Measurements from ENCODE around the gene ALG9.
"Not testable (repeated sequence)": the region's sequence is repeated elsewhere in the genome, so short reads cannot be mapped to it uniquely, and the experiment has no call there.

Gene ALG9, protein sequence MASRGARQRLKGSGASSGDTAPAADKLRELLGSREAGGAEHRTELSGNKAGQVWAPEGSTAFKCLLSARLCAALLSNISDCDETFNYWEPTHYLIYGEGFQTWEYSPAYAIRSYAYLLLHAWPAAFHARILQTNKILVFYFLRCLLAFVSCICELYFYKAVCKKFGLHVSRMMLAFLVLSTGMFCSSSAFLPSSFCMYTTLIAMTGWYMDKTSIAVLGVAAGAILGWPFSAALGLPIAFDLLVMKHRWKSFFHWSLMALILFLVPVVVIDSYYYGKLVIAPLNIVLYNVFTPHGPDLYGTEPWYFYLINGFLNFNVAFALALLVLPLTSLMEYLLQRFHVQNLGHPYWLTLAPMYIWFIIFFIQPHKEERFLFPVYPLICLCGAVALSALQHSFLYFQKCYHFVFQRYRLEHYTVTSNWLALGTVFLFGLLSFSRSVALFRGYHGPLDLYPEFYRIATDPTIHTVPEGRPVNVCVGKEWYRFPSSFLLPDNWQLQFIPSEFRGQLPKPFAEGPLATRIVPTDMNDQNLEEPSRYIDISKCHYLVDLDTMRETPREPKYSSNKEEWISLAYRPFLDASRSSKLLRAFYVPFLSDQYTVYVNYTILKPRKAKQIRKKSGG

DNA sequence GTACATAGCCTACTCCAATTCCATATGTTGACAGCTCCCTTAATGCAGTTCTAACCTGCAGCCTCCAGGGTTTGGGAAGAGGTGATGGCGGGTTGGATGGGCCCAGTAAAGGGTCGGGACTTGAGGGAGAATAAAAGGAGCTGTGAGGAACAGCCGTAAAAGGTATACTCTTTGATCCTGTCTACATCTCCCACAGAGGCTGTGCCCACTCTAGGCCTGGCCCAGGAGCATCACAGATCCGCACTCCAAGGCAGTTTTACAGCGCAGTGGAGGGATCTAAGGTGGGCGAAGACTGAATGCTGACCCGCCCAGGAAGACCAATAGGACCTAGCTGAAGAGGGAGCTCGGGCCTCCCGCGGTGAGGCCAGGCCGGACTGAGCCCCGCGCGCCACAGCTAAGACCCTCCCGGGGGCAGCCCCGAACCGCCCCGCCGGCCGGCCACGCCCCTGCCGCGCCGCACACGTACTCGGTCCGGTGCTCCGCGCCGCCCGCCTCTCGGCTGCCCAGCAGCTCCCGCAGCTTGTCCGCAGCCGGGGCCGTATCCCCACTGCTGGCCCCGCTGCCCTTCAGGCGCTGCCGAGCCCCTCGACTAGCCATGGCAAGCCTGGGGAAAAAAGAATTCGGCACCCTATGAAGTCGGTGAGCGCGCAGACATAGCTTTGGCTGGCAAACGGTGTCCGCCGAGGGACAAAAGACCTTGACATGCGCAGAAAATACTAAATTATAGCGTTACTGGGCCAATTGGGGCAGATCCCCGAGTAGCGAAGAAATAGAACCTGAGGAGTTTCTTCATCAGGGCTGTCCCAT, at the start of gene ALG9:
ALG9 (minus strand) TSS at position 696 of the 807 bp plus-strand sequence; CDS start at position 597, 99 bp downstream.
- peak; percentile 79 for DNase-seq

DNA sequence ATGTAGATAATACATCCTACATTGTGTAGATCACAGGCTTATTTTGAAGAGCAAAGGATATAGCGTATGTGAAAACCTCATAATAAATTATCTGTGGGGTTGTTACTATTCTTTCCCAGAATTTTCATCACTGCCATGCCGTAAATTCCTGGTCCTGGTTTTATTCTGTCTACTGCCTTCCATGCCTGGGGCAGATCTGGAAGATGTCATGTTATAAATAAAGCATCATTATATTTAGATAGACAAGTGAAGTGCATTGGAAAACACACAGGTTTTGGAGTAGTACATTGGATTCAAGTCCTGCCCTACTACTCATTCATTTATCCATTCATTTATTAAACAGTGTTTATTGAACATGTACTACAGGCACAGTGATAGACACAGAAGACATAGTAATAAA, 49.5 kb upstream of the ALG9 start:
- DNase-seq, result no peak

GRCh38 chr11:111918390-111919256, 47.2 kb upstream of the ALG9 start, which contains the start of gene C11orf52:
TSS of gene C11orf52 (plus strand) at chr11:111918913. CDS start at chr11:111918973, 60 bp downstream.
- peak; percentile 94 for DNase-seq

GRCh38 chr11:111917788-111918187, 46.4 kb upstream of the ALG9 start:
- no peak for DNase-seq

DNA sequence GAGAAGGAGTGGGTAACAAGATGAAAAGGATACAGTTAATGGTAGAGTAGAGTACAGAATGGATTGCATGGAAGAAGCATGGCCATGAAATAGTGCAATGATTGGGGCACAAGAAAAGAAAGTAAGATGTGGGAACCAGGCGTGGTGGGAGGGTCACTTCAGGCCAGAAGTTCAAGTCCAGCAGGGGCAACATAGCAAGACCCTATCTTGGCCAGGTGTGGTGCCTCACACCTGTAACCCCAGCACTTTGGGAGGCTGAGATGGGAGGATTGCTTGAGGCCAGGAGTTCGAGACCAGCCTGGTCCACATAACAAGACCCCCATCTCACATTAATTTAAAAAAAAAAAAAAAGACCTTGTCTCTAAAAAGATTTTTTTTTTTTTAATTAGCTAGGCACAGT, 45.9 kb upstream of the ALG9 start:
- DNase-seq, result no peak

DNA sequence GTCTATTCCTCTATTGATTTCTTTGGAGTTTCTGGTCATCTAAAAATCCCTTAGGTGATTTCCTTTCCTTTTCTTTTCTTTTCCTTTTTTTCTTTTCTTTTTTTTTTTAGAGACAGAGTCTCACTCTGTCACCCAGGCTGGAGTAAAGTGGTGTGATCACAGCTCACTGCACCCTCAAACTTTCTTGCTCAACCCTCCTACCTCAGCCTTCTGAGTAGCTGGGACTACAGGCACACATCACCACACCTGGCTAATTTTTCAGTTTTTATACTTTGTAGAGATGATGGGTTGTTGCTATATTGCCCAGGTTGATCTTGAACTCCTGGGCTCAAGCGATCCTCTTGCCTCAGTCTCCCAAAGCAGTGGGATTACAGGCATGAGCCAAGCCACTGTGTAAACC, 45.4 kb upstream of the ALG9 start:
- no peak for DNase-seq

GRCh38 chr11:111913997-111914396, 42.6 kb upstream of the ALG9 start:
- peak; percentile 22 for DNase-seq

DNA sequence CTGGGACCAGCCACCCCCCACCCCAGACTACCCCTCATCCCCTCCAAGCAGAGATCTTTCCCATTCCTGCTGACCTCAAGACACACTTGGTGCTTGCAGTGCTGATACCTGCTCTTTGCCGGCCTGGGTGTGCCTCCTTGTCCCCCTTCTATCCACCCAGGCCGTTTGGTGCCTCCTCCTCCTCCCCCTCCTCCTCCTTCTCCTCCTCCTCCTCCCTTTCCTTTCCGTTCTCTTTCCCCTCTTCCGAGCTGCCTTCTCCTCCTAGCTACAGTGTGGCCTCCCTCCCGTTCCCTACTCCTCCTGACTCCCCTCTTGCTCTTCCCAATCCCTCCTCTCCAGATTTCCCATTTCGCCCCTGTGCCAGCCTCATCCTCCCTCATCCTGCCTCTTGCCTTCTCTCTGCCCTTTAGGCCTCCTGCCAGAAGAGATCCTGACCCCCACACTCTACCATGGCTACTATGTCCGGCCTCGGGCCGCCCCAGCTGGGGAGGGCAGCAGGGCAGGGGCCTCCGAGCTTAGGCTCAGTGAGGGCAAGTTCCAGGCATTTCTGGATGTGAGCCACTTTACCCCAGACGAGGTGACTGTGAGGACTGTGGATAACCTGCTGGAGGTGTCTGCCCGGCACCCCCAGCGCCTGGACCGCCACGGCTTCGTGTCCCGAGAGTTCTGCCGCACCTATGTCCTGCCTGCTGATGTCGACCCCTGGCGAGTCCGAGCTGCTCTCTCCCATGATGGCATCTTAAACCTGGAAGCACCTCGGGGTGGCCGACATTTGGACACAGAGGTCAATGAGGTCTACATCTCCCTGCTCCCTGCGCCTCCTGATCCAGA, 41.9 kb upstream of the ALG9 start:
- DNase-seq, result no peak

DNA sequence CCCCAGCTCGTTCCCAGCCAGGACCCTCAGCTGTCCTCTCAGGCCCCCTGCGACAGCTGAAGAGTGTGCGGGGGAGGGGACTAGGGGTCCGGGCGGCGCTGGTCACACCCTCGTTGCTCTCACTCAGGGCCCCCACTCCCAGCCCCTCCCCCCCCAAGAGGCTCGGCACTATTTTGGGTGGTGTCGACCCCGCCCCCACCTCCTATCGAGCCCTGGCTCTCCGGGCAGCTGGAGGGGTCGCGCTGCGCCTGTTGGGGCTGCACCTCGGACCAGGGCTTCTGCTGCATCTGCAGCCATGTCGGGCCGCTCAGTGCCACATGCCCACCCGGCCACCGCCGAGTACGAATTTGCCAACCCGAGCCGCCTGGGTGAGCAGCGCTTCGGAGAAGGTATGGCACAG, 41.2 kb upstream of the ALG9 start, which contains the start of gene HSPB2:
HSPB2 (plus strand) TSS at position 200 of the 400 bp plus-strand sequence; CDS start at position 296, 96 bp downstream.
- DNase-seq, result no peak

- no peak for DNase-seq
Measured at GRCh38 chr11:111911563-111912401, 40.4 kb upstream of the ALG9 start, which contains the start of gene CRYAB. TSS of gene CRYAB (minus strand) at chr11:111911770. CDS start at chr11:111911724, 46 bp downstream.

GRCh38 chr11:111910676-111911562, 39.5 kb upstream of the ALG9 start:
- DNase-seq, result no peak

- no peak for DNase-seq
Measured at GRCh38 chr11:111909378-111909777, 38.0 kb upstream of the ALG9 start.

DNA sequence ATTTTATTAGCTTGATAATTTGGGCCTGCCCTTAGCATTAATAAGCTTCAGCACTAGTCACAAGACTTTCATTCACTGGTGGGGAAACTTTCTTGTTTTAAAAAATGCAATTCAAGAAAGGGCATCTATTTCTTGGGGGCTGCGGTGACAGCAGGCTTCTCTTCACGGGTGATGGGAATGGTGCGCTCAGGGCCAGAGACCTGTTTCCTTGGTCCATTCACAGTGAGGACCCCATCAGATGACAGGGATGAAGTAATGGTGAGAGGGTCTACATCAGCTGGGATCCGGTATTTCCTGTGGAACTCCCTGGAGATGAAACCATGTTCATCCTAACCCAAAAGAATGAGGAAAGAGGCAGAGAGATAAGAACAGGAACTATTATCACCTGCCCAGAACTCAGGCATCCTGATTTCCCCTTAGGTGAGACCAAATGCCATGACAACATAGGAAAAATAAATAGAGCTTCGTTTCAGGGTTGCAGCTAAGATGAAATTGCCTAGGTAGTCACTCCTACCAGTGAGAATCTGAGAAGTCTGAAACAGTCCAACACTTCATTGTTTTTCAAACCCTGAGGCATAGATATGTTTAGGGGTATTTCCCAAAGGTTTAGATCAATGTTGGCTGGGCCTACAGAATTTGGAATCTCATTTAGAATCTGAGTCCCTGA, 37.4 kb upstream of the ALG9 start:
- no peak for DNase-seq

DNA sequence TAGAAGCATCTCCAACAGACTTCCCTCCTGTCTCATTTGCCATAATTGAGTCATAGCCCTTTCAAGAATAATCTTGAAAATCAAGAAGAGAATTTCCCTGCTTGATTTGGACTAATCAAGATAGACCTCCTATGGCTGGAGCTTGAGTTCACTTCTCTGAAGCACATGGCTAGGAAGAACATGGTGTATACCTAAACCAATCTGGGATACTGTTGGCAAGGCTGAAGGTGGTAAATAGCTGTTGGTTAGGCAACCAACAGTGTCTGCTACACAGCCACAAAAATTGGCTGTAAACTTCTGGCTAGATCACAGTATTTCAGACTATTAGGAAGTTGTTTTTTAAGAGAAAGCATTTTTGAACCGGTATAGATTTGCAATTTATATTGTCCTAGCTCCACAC, 35.3 kb upstream of the ALG9 start:
- no peak for DNase-seq

- no peak for DNase-seq
Measured at GRCh38 chr11:111905411-111905810, 34.0 kb upstream of the ALG9 start.

- DNase-seq, result no peak
Measured at GRCh38 chr11:111886844-111887243, 15.5 kb upstream of the ALG9 start.

- DNase-seq, result no peak
Measured at GRCh38 chr11:111886032-111886431, 14.7 kb upstream of the ALG9 start.

- DNase-seq, result not testable (repeated sequence)
Measured at GRCh38 chr11:111885053-111885452, 13.7 kb upstream of the ALG9 start.

GRCh38 chr11:111882202-111882601, 10.8 kb upstream of the ALG9 start:
- DNase-seq, result no peak

All from NCI-H774 (cell line).